Measurements from ENCODE around the gene PIGW. TPM values are rescaled to one million over a fixed set of nuclear protein-coding genes. Genes with fewer than 3 reads are reported as not detected.

Gene PIGW
- total RNA-seq, 1 experiment from 2014 or later = 9.8 TPM

DNA sequence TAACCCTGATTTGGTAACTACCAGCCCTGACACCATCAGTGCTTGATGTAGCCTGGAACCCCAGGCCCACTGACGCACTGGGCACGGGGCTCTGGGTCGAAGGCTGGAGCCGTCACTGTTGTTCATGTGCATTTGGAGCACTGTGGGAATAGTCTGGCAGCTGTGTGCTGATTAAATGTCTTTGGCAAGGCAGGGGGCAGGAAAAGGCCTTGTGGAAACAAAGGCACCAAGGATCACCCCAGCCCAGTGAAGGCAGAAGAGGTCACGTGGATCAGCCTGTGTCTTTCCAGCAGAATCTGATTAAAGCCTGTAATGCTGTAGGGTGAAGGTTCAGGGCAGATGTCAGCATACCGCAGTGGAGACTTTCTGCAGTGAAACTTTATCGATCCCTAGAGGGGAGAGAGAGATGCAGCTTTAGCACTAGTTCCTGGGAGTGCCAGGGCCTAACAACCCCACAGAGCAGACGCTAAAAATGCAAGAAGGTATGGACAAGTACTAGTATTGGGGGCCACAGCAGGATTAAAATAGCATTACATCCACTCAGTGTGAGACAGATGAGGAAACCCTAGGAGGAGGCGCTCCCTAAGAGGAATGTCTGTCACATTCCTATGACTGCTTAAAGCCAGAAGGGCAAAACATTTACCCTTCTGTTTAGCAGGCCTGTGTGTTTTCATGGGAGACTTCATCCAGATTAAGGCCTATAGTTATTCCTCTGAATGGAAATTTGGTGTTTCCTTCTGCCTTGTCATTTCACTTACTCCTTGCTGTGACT, 38.6 kb upstream of the PIGW start:
- ChIA-PET POLR2A (interaction anchor here (1.6 to 1.8 kb wide), 2 partner anchors 10 to 39 kb away, joined by 4 to 9 read pairs; partner anchors contain the start of genes MYO19, PIGW and ZNHIT3), CTCF (interaction anchor here (0.5 kb wide), 1 partner anchor 662 kb away, joined by 4 read pairs; no protein-coding TSS in a partner anchor)
- Mint-ChIP-seq H3K9me3 (ENCODE audit: unreplicated experiment) (no peaks in the 10 kb centered on the region), H3K4me1 (ENCODE audit: insufficient read depth, unreplicated experiment) (peaks cover 5% of the 10 kb centered on the region), H3K27ac (ENCODE audit: low read depth, unreplicated experiment) (no peak overlapping the region), H3K4me3 (ENCODE audit: unreplicated experiment) (no peak overlapping the region), H3K27me3 (ENCODE audit: insufficient read depth, unreplicated experiment) (no peaks in the 10 kb centered on the region), H3K36me3 (ENCODE audit: insufficient read depth, unreplicated experiment) (peaks cover 86% of the 10 kb centered on the region)
- TF ChIP-seq, protein P1, sequence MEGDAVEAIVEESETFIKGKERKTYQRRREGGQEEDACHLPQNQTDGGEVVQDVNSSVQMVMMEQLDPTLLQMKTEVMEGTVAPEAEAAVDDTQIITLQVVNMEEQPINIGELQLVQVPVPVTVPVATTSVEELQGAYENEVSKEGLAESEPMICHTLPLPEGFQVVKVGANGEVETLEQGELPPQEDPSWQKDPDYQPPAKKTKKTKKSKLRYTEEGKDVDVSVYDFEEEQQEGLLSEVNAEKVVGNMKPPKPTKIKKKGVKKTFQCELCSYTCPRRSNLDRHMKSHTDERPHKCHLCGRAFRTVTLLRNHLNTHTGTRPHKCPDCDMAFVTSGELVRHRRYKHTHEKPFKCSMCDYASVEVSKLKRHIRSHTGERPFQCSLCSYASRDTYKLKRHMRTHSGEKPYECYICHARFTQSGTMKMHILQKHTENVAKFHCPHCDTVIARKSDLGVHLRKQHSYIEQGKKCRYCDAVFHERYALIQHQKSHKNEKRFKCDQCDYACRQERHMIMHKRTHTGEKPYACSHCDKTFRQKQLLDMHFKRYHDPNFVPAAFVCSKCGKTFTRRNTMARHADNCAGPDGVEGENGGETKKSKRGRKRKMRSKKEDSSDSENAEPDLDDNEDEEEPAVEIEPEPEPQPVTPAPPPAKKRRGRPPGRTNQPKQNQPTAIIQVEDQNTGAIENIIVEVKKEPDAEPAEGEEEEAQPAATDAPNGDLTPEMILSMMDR (IDR thresholded peaks at IDR 0.05; ENCODE audit: unreplicated experiment) = no peak
- no TSS peak for BruUV-seq (replicated peaks)
- no peak for DNase-seq (ENCODE audit: unreplicated experiment)
- intact Hi-C loops (cut with micrococcal nuclease) = no loop called here

DNA sequence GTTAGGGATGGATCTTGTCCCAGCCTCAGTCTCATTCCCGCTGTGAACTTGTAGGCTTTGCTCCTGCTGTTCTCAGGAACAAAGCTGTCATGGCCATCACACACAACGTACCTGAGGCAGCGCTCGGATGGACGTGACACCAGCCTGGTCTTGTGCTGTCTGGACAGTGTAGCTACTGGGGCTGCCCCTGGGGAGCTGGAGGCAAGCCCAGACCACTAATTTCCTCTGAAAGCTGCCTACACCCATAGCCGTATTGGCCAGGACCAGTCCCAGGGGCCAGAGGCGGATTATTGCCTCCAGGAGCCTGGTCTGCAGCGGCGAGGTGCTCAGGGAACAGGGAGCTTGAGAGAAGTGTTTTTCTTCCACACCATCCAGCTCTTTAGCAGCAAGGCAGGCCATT, 36.6 kb upstream of the PIGW start:
- no peak for DNase-seq (ENCODE audit: unreplicated experiment)
- intact Hi-C loops (cut with micrococcal nuclease) = no loop called here
- CTCF ChIA-PET = no interaction called here
- POLR2A ChIA-PET = interaction anchor here (1.5 to 1.6 kb wide), 2 partner anchors 9 to 36 kb away, joined by 5 read pairs; partner anchors contain the start of gene MYO19
- Mint-ChIP-seq H3K27ac (ENCODE audit: low read depth, unreplicated experiment) (no peak overlapping the region), H3K4me1 (ENCODE audit: insufficient read depth, unreplicated experiment) (peaks cover 12% of the 10 kb centered on the region), H3K27me3 (ENCODE audit: insufficient read depth, unreplicated experiment) (no peaks in the 10 kb centered on the region), H3K36me3 (ENCODE audit: insufficient read depth, unreplicated experiment) (peaks cover 77% of the 10 kb centered on the region), H3K9me3 (ENCODE audit: unreplicated experiment) (no peaks in the 10 kb centered on the region), H3K4me3 (ENCODE audit: unreplicated experiment) (no peak overlapping the region)
- BruUV-seq (replicated peaks) = no TSS peak
- TF ChIP-seq, protein P1 (IDR thresholded peaks at IDR 0.05; ENCODE audit: unreplicated experiment) = no peak

DNA sequence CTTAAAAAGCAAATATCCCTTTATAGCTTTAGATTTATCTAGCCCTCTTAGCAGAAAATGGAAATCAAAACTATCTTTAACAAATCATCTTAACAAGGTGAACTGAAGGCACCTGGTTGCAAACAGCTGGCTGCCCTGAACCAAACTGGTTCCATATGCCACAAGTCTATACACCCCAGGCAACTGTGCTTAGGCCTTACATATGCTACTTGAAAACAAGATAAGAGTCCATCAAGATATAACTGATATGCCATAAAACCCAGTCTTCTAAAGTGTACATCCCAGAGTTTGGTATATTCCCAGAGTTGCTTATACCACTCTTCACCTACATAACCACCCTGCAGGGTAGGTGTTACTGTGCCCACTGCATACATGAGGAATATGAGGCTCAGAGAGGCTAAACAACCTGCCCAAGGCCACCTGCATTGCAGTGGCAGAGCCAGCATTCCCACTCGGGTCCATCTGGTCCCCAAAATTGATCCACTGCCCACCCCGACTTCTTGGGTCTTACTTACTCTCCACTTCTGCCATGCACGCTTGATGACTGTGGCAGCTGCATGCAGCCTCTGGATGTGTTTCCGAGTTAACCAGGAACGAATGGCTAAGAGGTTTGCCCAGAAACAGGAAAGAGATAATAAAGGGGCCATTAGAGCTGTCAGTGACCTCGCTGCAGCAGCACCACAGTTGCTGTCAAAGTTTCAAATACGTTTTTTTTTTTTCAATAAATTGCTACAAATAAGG, 36.1 kb upstream of the PIGW start:
- no TSS peak for BruUV-seq (replicated peaks)
- Mint-ChIP-seq H3K27ac (ENCODE audit: low read depth, unreplicated experiment) (no peak overlapping the region), H3K9me3 (ENCODE audit: unreplicated experiment) (no peaks in the 10 kb centered on the region), H3K4me1 (ENCODE audit: insufficient read depth, unreplicated experiment) (peaks cover 12% of the 10 kb centered on the region), H3K4me3 (ENCODE audit: unreplicated experiment) (no peak overlapping the region), H3K36me3 (ENCODE audit: insufficient read depth, unreplicated experiment) (peaks cover 76% of the 10 kb centered on the region), H3K27me3 (ENCODE audit: insufficient read depth, unreplicated experiment) (no peaks in the 10 kb centered on the region)
- no peak for DNase-seq (ENCODE audit: unreplicated experiment)
- ChIA-PET POLR2A (interaction anchor here (1.5 kb wide), 1 partner anchor 35 kb away, joined by 5 read pairs; the partner anchor contains the start of gene MYO19), CTCF (no interaction called here)
- intact Hi-C loops (cut with micrococcal nuclease) = no loop called here
- TF ChIP-seq, protein P1 (IDR thresholded peaks at IDR 0.05; ENCODE audit: unreplicated experiment) = no peak

- CTCF ChIA-PET = no interaction called here
- no peaks in the 10 kb centered on the region for H3K27me3 Mint-ChIP-seq (ENCODE audit: insufficient read depth, unreplicated experiment)
- H3K9me3 Mint-ChIP-seq (ENCODE audit: unreplicated experiment) = no peaks in the 10 kb centered on the region
- peaks cover 12% of the 10 kb centered on the region for H3K4me1 Mint-ChIP-seq (ENCODE audit: insufficient read depth, unreplicated experiment)
- intact Hi-C loops (cut with micrococcal nuclease) = no loop called here
- POLR2A ChIA-PET = interaction anchor here (0.7 to 1.6 kb wide), 2 partner anchors 14 to 17 kb away, joined by 3 to 4 read pairs; no protein-coding TSS in a partner anchor
- H3K4me3 Mint-ChIP-seq (ENCODE audit: unreplicated experiment) = no peak overlapping the region
- TF ChIP-seq, protein P1 (IDR thresholded peaks at IDR 0.05; ENCODE audit: unreplicated experiment) = no peak
- no TSS peak for BruUV-seq (replicated peaks)
- no peak overlapping the region for H3K27ac Mint-ChIP-seq (ENCODE audit: low read depth, unreplicated experiment)
- peaks cover 69% of the 10 kb centered on the region for H3K36me3 Mint-ChIP-seq (ENCODE audit: insufficient read depth, unreplicated experiment)
- no peak for DNase-seq (ENCODE audit: unreplicated experiment)
These were observed 34.0 kb upstream of the PIGW start for GRCh38 chr17:36500745-36501225.

Measured in MCF 10A (cell line).